ENCODE data around the gene ROBO1. TPM values are rescaled to one million over a fixed set of nuclear protein-coding genes. Genes with fewer than 3 reads are reported as not detected.

The ROBO1 gene
- total RNA-seq, 2 experiments from 2014 or later = not detected

DNA sequence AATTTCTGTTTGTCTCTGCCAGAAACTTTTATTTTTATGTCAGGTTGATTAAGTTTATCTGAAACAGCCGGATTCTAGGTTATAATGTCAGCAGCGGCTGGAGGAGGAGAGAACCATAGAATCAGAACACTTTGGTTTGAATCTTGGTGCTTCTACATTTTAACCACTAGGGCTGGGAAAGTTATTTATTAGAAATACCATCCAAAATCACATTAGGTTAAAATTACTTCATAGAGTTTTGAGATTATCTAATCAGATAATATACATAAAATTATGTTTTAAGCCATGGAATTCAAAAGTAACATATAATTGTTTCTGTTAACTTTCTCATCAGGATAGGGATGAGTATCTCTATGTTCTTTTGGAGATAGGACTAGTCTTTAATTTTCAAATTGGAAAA, 502.9 kb downstream of the ROBO1 start:
- Mint-ChIP-seq H3K36me3 (ENCODE audit: low read depth) (no peaks in the 10 kb centered on the region), H3K9me3 (peaks cover 7% of the 10 kb centered on the region), H3K4me1 (no peaks in the 10 kb centered on the region), H3K4me3 (no peak overlapping the region), H3K27me3 (no peaks in the 10 kb centered on the region), H3K27ac (no peak overlapping the region)
- ChIA-PET POLR2A (no interaction called here), CTCF (no interaction called here)
- DNase-seq = no peak

DNA sequence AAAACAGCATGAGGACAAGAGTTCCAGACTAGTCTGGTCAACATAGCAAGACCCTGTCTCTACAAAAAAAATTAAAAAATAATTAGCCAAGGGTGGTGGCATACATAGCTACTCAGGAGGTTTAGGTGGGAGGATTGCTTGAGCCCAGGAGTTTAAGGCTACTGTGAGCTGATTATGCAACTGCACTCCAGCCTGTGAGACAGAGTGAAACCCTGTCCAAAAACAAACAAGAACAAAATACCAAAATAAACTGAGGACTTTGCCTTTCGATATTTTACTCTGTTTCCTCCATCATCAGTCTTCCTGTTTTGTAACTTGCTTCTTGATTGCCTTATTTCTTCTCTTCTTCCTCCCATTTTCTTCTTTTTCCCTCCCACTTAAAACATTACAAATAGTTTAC, 504.4 kb downstream of the ROBO1 start:
- POLR2A ChIA-PET = no interaction called here
- no peaks in the 10 kb centered on the region for H3K4me1 Mint-ChIP-seq
- H3K4me3 Mint-ChIP-seq = no peak overlapping the region

DNA sequence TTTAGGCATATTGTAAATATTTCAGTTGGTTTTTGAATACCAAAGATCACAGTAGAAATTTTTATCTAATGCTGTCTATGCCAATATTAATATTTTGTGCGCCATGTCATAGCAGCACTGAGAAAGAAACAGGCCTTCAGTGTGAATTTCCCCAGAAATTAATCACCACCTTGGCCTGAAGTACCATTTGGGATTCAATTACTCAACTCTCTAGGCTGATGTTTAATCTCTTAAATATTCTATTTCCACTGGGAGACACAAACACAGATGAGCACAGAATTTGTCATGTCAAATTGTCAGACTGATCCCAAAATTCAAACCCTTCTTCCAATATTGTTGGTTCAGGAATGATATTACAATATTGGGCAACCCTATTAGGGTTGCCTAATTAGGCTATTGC, 509.3 kb downstream of the ROBO1 start:
- no peaks in the 10 kb centered on the region for H3K36me3 Mint-ChIP-seq (ENCODE audit: low read depth)
- H3K27ac Mint-ChIP-seq = no peak overlapping the region
- H3K4me3 Mint-ChIP-seq = no peak overlapping the region
- ChIA-PET CTCF (no interaction called here), POLR2A (no interaction called here)
- DNase-seq = no peak
- no peaks in the 10 kb centered on the region for H3K27me3 Mint-ChIP-seq
- H3K9me3 Mint-ChIP-seq = peaks cover 4% of the 10 kb centered on the region
- H3K4me1 Mint-ChIP-seq = no peaks in the 10 kb centered on the region

More for the DNA sequence above, 504.4 kb downstream of the ROBO1 start:
- H3K27me3 Mint-ChIP-seq = no peaks in the 10 kb centered on the region
- CTCF ChIA-PET = no interaction called here
- H3K27ac Mint-ChIP-seq = no peak overlapping the region
- H3K9me3 Mint-ChIP-seq = peaks cover 4% of the 10 kb centered on the region
- no peak for DNase-seq
- no peaks in the 10 kb centered on the region for H3K36me3 Mint-ChIP-seq (ENCODE audit: low read depth)

DNA sequence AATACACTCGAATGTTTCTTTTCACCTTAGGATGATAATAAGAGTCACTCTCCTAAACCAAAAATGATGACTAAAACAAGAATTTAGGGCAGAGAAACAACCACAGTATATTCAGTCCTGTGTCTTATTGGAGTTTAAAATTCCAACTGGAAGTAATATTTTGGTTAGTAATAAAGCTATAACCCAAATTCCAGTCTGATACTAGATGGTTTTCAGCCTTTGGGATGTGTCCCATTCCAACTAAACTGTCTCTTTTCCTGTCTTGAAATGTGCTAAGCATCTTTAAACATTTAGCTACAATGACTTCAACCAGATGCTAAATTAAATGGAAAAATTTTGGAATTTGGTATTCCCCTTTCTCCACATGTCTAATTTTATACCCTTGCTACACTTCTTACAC, 510.0 kb downstream of the ROBO1 start:
- H3K27me3 Mint-ChIP-seq = no peaks in the 10 kb centered on the region
- H3K36me3 Mint-ChIP-seq (ENCODE audit: low read depth) = no peaks in the 10 kb centered on the region
- H3K27ac Mint-ChIP-seq = no peak overlapping the region
- H3K9me3 Mint-ChIP-seq = peaks cover 8% of the 10 kb centered on the region
- no peaks in the 10 kb centered on the region for H3K4me1 Mint-ChIP-seq
- DNase-seq = no peak
- POLR2A ChIA-PET = no interaction called here
- CTCF ChIA-PET = interaction anchor here (0.6 kb wide), 1 partner anchor 995 kb away, joined by 4 read pairs; no protein-coding TSS in a partner anchor
- no peak overlapping the region for H3K4me3 Mint-ChIP-seq

DNA sequence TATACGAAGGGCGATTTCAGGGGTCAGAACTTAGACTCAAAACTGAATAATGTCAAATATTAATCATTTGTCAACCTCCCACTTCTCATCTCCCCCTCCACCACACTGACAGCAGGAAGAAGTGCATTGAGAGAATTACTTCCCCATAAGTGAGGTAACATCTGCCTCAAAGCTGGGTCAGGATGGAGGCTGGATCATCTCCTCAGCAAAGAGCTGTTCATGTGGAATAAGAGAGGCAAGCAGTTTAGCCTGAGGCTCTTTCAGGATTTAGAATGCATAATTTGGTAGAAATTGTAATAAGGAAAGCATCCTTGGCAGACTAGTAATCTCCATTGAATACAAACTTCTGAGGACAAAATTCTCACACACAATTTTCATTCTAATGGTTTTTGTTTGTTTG, 512.1 kb downstream of the ROBO1 start:
- Mint-ChIP-seq H3K27me3 (no peaks in the 10 kb centered on the region), H3K9me3 (peaks cover 11% of the 10 kb centered on the region), H3K27ac (no peak overlapping the region), H3K4me1 (no peaks in the 10 kb centered on the region), H3K36me3 (ENCODE audit: low read depth) (no peaks in the 10 kb centered on the region), H3K4me3 (no peak overlapping the region)
- ChIA-PET CTCF (no interaction called here), POLR2A (no interaction called here)
- no peak for DNase-seq

DNA sequence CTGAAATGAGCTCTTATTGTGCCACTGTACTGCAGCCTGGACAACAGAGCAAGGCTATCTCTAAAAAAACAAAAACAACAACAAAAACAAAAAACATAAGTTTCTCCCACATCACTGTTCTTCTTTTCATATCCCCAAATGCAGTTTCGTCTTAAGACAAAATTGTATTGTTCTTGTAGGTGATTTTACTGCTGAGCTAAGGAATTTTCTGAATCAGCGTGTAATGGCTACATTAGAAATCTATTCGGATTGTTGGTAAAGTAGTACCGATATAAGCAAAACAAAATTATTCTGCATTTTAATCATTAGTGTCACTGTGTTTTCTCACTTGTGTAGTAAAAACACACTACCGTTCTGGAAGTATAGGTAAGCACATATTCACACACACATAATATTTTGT, 512.5 kb downstream of the ROBO1 start:
- DNase-seq = no peak
- peaks cover 11% of the 10 kb centered on the region for H3K9me3 Mint-ChIP-seq
- H3K36me3 Mint-ChIP-seq (ENCODE audit: low read depth) = no peaks in the 10 kb centered on the region
- H3K27ac Mint-ChIP-seq = no peak overlapping the region
- no peaks in the 10 kb centered on the region for H3K27me3 Mint-ChIP-seq
- POLR2A ChIA-PET = no interaction called here
- H3K4me1 Mint-ChIP-seq = no peaks in the 10 kb centered on the region
- CTCF ChIA-PET = no interaction called here
- no peak overlapping the region for H3K4me3 Mint-ChIP-seq

DNA sequence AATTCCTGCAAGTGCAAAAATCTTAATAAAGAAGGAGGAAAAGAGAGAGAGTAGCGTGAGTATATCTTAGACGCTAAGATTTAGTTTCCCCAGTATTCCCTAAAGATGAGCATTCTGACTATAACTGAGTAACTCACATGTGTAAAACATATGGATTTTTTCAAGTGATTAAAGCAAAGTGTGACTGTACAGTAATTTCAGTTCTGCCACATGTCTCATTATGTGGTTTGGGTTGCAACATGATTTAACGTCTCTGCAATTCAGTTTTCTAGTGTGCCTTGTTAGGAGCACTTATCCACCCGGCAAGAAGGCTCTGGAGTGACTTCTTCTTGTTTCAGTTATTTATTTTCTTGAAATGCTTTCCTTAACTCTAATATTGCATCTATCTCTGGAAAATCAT, 514.1 kb downstream of the ROBO1 start:
- Mint-ChIP-seq H3K27ac (no peak overlapping the region), H3K27me3 (no peaks in the 10 kb centered on the region), H3K9me3 (peaks cover 18% of the 10 kb centered on the region), H3K36me3 (ENCODE audit: low read depth) (no peaks in the 10 kb centered on the region), H3K4me1 (no peaks in the 10 kb centered on the region), H3K4me3 (no peak overlapping the region)
- ChIA-PET POLR2A (no interaction called here), CTCF (no interaction called here)
- DNase-seq = no peak

DNA sequence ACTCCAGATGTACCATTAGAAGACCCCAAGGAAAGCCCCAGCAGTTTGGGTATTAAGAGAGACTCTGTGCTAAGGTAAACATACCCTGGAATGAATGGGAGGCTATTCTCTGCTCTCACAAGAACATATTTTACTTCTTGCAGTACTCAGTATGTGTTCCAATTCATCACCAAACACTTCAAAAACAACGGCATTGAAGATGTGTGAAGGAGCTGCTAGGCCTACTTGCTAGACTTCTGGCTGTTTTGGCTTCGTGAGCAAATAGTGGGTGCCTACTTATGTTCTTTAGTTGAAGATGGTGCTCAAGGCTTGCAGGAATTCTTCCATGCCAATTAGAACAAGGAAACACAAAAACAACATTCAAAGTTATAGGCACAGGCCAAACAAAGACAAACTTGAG, 514.5 kb downstream of the ROBO1 start:
- H3K9me3 Mint-ChIP-seq = peaks cover 18% of the 10 kb centered on the region
- CTCF ChIA-PET = no interaction called here
- POLR2A ChIA-PET = no interaction called here
- DNase-seq = no peak
- no peaks in the 10 kb centered on the region for H3K4me1 Mint-ChIP-seq
- no peaks in the 10 kb centered on the region for H3K36me3 Mint-ChIP-seq (ENCODE audit: low read depth)
- no peaks in the 10 kb centered on the region for H3K27me3 Mint-ChIP-seq
- H3K27ac Mint-ChIP-seq = no peak overlapping the region
- no peak overlapping the region for H3K4me3 Mint-ChIP-seq

DNA sequence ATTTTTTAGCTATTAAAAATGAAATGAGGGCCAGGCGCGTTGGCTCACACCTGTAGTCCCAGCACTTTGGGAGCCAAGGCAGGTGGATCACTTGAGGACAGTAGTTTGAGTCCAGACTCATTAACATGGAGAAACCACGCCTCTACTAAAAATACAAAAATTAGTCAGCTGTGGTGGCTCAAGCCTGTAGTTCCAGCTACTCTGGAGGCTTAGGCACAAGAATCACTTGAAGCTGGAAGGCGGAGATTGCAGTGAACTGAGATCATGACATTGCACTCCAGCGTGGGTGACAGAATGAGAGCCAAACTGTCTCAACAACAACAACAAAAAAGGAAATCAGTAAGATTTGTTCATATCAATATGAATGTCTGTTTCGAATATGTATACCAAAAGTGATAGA, 517.1 kb downstream of the ROBO1 start:
- Mint-ChIP-seq H3K36me3 (ENCODE audit: low read depth) (no peaks in the 10 kb centered on the region), H3K27me3 (no peaks in the 10 kb centered on the region), H3K4me3 (no peak overlapping the region), H3K9me3 (peaks cover 19% of the 10 kb centered on the region), H3K4me1 (no peaks in the 10 kb centered on the region), H3K27ac (no peak overlapping the region)
- no peak for DNase-seq
- ChIA-PET CTCF (no interaction called here), POLR2A (no interaction called here)

DNA sequence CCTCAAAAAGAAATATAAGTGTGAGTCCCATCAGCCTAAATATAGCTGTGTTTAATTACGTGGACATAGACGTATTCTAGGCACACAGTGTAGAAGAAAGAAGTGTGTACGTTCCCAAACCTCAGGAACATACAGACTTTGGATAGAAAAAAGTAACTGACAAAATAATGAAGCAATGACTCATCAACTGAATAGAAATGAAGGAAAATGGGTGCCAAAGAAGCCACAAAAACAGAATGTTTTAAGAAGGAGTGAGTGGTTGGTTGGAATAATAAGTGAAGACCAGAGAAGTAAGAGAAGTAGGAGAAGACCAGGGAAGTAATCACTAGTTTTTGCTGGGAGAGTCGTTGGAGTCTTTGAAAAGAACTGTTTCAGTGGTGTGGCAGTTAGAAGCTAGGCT, 518.1 kb downstream of the ROBO1 start:
- no peak overlapping the region for H3K27ac Mint-ChIP-seq

DNA sequence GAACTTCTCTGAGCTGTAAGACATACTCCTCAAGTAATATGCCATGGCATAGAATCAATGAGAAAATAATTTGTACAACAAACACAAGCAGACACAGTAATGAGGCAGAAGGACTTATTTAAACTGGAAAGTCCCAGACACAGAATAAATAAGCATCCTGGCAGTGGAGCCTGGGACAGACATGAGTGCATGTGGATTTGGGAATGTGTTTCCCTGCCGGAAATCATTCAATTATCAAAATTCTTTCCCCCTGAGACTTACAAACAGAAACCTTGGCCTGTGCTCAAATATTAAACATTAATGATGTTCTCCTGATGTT, 520.1 kb downstream of the ROBO1 start:
- Mint-ChIP-seq H3K4me1 (no peaks in the 10 kb centered on the region), H3K9me3 (peaks cover 16% of the 10 kb centered on the region), H3K27me3 (no peaks in the 10 kb centered on the region), H3K4me3 (no peak overlapping the region), H3K36me3 (ENCODE audit: low read depth) (no peaks in the 10 kb centered on the region), H3K27ac (no peak overlapping the region)
- ChIA-PET POLR2A (no interaction called here), CTCF (interaction anchor here (0.6 kb wide), 1 partner anchor 1597 kb away, joined by 4 read pairs; no protein-coding TSS in a partner anchor)
- DNase-seq = no peak

More for the DNA sequence above, 518.1 kb downstream of the ROBO1 start:
- Mint-ChIP-seq H3K36me3 (ENCODE audit: low read depth) (no peaks in the 10 kb centered on the region), H3K4me3 (no peak overlapping the region), H3K9me3 (peaks cover 22% of the 10 kb centered on the region), H3K27me3 (no peaks in the 10 kb centered on the region), H3K4me1 (no peaks in the 10 kb centered on the region)
- CTCF ChIA-PET = no interaction called here
- POLR2A ChIA-PET = no interaction called here
- DNase-seq = no peak

DNA sequence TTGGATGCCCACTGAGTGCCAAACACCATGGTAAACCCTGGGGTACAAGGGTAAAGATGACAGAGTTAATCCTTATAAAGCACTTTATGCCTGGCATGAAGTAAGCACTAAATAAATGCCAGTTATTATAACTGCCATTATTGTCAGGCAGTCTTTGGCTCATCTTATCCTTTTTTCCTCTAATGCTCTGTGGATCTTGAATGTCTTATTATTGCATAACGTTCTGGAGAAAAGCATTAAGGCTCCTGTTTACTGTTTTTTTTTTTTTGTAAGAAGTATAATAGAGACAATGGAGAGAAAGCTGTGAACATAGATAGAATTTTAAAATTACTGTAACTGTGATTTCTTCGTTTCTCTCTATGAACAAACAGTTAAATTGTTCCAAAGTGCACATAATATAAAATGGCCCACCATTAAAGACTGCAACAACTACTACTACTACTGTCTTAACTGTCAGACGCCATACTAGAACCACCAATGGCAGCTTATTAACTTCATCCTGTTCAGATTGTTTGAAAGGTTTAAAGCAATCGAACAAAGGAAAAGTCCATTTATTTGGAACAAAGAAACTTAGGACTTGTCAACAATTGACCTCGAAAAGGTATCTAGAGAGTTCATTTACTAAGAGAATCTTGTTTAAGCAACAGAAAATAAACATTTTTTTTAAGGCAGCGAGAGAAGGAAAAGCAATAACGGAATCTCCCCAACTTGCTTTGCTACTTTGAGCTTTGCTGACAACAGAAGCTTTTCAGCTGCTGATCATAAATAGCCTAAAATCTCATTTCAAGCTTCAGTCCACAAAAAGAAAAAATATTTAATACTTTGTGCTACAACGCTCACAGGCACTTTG, 520.7 kb downstream of the ROBO1 start:
- peaks cover 16% of the 10 kb centered on the region for H3K9me3 Mint-ChIP-seq
- no peaks in the 10 kb centered on the region for H3K27me3 Mint-ChIP-seq
- CTCF ChIA-PET = interaction anchor here (0.6 kb wide), 1 partner anchor 1596 kb away, joined by 4 read pairs; no protein-coding TSS in a partner anchor
- POLR2A ChIA-PET = no interaction called here
- no peaks in the 10 kb centered on the region for H3K36me3 Mint-ChIP-seq (ENCODE audit: low read depth)
- H3K4me3 Mint-ChIP-seq = no peak overlapping the region
- no peak for DNase-seq
- H3K4me1 Mint-ChIP-seq = no peaks in the 10 kb centered on the region
- H3K27ac Mint-ChIP-seq = no peak overlapping the region

DNA sequence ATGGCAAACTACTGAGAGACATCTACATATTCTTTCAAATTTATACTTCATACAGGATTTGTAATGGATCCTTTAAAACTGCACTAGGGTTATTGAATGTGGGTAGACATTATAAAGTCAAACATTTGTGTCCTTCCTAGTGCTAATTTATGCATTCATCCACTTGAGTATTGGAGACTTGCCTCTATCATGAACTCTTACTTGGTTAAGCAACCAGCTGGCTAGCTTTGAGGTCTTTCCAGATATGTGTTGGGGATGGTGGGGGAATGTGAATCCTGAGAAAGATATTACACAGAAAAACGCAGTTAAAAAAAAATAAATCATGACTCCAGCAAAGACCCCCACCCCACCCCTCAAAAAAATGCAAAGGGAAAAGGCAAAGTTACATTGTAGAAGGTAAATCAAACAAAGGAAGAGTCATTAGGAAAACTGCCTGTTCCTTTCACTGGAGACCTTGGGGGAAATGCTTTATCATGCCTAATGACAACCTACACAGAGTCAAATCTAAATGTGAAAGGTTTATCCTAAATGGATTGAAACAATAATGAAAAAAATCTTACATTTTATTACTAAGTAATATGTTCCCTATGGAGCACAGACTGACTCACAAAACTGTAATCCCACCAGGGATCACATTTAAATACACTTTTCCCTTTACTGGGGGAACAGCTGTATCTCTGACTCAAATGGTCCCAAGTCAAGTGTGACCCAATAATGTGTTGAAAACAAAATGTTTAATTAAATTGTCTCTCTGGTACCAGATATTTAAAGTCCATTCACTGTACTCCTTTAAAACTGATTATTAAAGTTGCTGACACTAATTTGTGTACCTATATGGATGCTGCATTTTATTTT, 522.3 kb downstream of the ROBO1 start:
- Mint-ChIP-seq H3K4me1 (no peaks in the 10 kb centered on the region), H3K4me3 (no peak overlapping the region), H3K27me3 (no peaks in the 10 kb centered on the region), H3K36me3 (ENCODE audit: low read depth) (no peaks in the 10 kb centered on the region), H3K9me3 (peaks cover 14% of the 10 kb centered on the region), H3K27ac (no peak overlapping the region)
- DNase-seq = no peak
- POLR2A ChIA-PET = no interaction called here
- CTCF ChIA-PET = no interaction called here

DNA sequence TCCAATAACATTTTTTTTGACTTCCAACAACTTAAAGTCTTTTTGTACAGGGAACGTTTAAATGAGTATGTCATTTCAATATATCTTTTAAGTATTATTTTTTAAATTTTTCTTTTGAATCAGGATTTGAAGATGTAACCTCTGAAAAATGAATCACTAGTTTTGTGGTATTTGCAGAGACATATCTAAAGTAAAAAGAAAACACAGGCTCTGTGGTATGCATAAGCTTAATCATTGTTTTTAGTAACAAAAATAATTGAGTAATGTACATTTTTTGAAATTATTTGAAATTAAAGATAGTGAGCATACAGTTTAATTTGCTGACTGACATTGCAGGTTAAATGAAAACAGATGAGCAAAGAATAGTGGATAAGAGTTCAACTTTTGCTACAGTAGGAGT, 531.3 kb downstream of the ROBO1 start:
- no peak for DNase-seq
- H3K9me3 Mint-ChIP-seq = peaks cover 9% of the 10 kb centered on the region
- H3K4me3 Mint-ChIP-seq = no peak overlapping the region
- no peaks in the 10 kb centered on the region for H3K27me3 Mint-ChIP-seq
- no peaks in the 10 kb centered on the region for H3K4me1 Mint-ChIP-seq
- POLR2A ChIA-PET = no interaction called here
- no peaks in the 10 kb centered on the region for H3K36me3 Mint-ChIP-seq (ENCODE audit: low read depth)
- CTCF ChIA-PET = no interaction called here
- no peak overlapping the region for H3K27ac Mint-ChIP-seq

All from activated CD4-positive, alpha-beta memory T cell treated with anti-CD3 and anti-CD28 coated beads, Interleukin-2, amount 10 ng/mL, durations not matched to agents 7 days and 5 days (primary cell).